Ovary (tissue), 9 donors: ENCODE measurements around the gene CCDC187. TPM values are rescaled to one million over a fixed set of nuclear protein-coding genes. Genes with fewer than 3 reads are reported as not detected.

Experiments used
- DNase-seq, 5 donors: peaks; one replicate each; pipeline ENCODE4 v3.0.0-alpha.2; 2019 to 2020
- H3K27ac ChIP-seq, 2 donors: fragments of 200-600 bp; one replicate each; pipeline versions ENCODE4 v1.5.1 to v1.8.0; 2019 to 2022
- H3K27me3 ChIP-seq: fragments of 200-600 bp; one replicate; pipeline ENCODE4 v1.8.0; 2022
- H3K36me3 ChIP-seq: fragments of 200-600 bp; sonication (generic); one replicate; pipeline ENCODE4 v1.5.1; 2019
- H3K4me1 ChIP-seq: one replicate; pipeline ENCODE4 v1.8.1; 2013; ENCODE audit warnings: mild to moderate bottlenecking, moderate library complexity; ENCODE audit not compliant: insufficient read depth
- H3K4me3 ChIP-seq: fragments of 200-600 bp; sonication (generic); one replicate; pipeline ENCODE4 v1.5.1; 2017
- H3K9me3 ChIP-seq, 2 donors: fragments of 200-600 bp in 1 of 2; sonication (generic) in 1 of 2; one replicate each; pipeline versions ENCODE4 v1.5.1 to v1.8.1; 2013 to 2019; ENCODE audit warnings: mild to moderate bottlenecking in 1 of 2, moderate library complexity in 1 of 2
- EP300 ChIP-seq: sonication (generic); formaldehyde crosslinking; IDR thresholded peaks from one replicate; pipeline ENCODE4 v1.6.1; 2017; ENCODE audit warnings: antibody characterized with exemption
- POLR2A ChIP-seq: fragments of 450-650 bp; IDR thresholded peaks from one replicate; pipeline ENCODE4 v1.6.1; 2017; ENCODE audit warnings: antibody characterized with exemption, mild to moderate bottlenecking, moderate library complexity
- WGBS, 3 donors: extraction: QIAGEN DNeasy Blood & Tissue Kit in 1 of 3; methylation state at CpG; one replicate each; pipeline versions ENCODE4 v1.1.5 to v1.1.7; 2013 to 2017; 5-methylcytosine and 5-hydroxymethylcytosine counted together
- intact Hi-C, 4 donors: fragments of 100-400 bp; cut with DNase I; formaldehyde crosslinking; loops; one replicate each; pipeline versions ENCODE4 v1.11.0 to v1.15.1; 2022 to 2023
- polyA plus RNA-seq, 2 donors: library from polyadenylated mRNA; stranded (reverse); fragments of 200-250 nt in 1 of 2; fragments of 350-450 nt in 1 of 2; fragmentation: Illumina TruSeq in 1 of 2; extraction: RNeasy Lipid Tissue Mini Kit (QIAGEN cat#74804) in 1 of 2; gene quantifications; one replicate each; pipeline ENCODE4 v1.2.3, GENCODE V29; 2013 to 2014
- total RNA-seq, 7 donors: library from RNA; depleted of rRNA in 2 of 7; stranded (reverse); fragments of >200 nt in 2 of 7; fragmentation: NEBNext Ultra II Directional in 3 of 7; extraction: Animal tissue kit (Norgen Biotek cat#: 25700) in 3 of 7; gene quantifications; one replicate each; pipeline versions ENCODE4 v1.1.0 to v1.2.4, GENCODE V29; 2016 to 2023
- TF ChIP-seq, protein P1 (sequence below), 3 donors: fragments of 450-650 bp in 2 of 3; fragments of 200-600 bp in 1 of 3; IDR thresholded peaks; one replicate each; pipeline versions ENCODE4 v1.5.1 to v1.8.0; 2016 to 2022; ENCODE audit warnings: antibody characterized with exemption in 3 of 3, mild to moderate bottlenecking in 1 of 3
- donor health status: DM: no; HTN: no; CAD: no; lungs with moderate emphysema.
- donor health status: DM: no; HTN: no; CAD: no.
- donor health status: Bipolar disorder and iron deficiency.
- donor health status: DM: yes; HTN: yes; CAD: no.
- donor health status: DM: no; HTN: no; CAD: no.
- donor health status: DM: yes; HTN: yes; CAD: no.

CCDC187 gene
- total and polyA plus RNA-seq, 9 donors = 0.02 to 15.7 (median 0.74) TPM; not detected in 1

DNA sequence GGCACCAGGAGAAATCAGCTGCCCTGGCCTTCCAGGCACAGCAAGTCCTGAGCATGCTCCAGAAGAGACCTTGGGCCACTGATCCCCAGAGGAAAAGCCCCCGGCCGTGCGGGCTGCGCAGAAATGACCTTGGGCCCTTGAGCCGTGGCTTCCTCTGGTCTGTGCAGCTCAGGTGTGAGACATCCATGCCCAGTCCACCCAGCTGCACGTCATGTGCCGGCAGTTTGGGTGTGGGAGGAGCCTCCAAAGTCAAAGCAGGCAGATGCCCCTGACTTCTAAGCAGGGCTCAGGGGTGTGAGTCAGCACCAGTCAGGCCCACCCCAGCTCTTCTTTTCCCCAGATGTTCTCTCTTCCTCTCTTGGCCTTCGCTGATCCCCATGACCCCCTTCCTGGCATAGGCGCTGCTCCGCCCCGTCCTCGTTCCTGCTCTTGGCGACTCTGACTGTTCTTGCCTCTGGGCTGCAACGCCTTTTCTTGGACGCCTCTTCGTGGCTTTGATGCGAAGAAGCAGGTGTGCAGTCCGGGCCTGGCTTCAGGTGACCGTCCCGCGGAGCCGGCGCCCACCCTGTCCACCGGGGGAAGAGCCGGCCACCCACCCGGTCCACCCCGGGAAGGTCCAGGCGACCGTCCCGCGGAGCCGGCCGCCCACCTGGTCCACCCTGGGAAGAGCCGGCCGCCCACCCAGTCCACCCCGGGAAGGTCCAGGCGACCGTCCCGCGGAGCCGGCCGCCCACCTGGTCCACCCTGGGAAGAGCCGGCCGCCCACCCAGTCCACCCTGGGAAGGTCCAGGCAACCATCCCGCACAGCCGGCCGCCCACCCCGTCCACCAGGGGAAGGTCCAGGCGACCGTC, 52.4 kb downstream of the CCDC187 start:
- TF ChIP-seq POLR2A = no peak
- TF ChIP-seq, protein P1, sequence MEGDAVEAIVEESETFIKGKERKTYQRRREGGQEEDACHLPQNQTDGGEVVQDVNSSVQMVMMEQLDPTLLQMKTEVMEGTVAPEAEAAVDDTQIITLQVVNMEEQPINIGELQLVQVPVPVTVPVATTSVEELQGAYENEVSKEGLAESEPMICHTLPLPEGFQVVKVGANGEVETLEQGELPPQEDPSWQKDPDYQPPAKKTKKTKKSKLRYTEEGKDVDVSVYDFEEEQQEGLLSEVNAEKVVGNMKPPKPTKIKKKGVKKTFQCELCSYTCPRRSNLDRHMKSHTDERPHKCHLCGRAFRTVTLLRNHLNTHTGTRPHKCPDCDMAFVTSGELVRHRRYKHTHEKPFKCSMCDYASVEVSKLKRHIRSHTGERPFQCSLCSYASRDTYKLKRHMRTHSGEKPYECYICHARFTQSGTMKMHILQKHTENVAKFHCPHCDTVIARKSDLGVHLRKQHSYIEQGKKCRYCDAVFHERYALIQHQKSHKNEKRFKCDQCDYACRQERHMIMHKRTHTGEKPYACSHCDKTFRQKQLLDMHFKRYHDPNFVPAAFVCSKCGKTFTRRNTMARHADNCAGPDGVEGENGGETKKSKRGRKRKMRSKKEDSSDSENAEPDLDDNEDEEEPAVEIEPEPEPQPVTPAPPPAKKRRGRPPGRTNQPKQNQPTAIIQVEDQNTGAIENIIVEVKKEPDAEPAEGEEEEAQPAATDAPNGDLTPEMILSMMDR (IDR thresholded peaks at IDR 0.05) = no peak
- no peak for TF ChIP-seq EP300
- H3K27ac ChIP-seq = no peak overlapping the region
- DNase-seq = no peak
- intact Hi-C loops = no loop called here
- H3K4me1 ChIP-seq = peaks cover 21% of the 10 kb centered on the region
- H3K36me3 ChIP-seq = no peaks in the 10 kb centered on the region
- H3K4me3 ChIP-seq = no peak overlapping the region
- no peaks in the 10 kb centered on the region for H3K9me3 ChIP-seq
- WGBS, 3 donors = 79 to 83% (median 83%) methylated on average over 32 to 45 of the region's 50 CpGs
- H3K27me3 ChIP-seq = no peaks in the 10 kb centered on the region

DNA sequence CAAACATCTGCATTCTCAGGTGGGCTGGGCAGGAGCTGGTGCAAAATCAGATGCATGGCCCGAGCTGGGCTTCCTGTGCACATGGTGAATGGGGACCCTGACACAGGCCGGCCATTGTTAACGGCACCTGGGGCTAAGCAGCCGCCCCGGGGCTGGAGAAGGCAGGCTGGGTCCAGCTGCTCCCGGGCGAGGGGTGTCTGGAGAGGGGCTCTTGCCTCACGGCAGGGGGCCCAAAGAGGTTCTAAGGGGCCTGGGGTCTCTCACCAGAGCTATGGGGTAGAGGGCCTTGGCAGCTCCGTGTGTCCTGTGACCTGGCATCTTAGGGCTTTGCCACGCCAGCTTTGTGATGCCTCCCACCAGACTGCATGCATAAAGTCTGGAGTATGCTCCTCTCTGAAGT, 53.2 kb downstream of the CCDC187 start:
- H3K36me3 ChIP-seq = no peaks in the 10 kb centered on the region
- 60 to 70% (median 65%) methylated on average over 10 of the region's 10 CpGs for WGBS, 3 donors
- TF ChIP-seq POLR2A (no peak), EP300 (no peak)
- TF ChIP-seq, protein P1 (IDR thresholded peaks at IDR 0.05) = no peak

DNA sequence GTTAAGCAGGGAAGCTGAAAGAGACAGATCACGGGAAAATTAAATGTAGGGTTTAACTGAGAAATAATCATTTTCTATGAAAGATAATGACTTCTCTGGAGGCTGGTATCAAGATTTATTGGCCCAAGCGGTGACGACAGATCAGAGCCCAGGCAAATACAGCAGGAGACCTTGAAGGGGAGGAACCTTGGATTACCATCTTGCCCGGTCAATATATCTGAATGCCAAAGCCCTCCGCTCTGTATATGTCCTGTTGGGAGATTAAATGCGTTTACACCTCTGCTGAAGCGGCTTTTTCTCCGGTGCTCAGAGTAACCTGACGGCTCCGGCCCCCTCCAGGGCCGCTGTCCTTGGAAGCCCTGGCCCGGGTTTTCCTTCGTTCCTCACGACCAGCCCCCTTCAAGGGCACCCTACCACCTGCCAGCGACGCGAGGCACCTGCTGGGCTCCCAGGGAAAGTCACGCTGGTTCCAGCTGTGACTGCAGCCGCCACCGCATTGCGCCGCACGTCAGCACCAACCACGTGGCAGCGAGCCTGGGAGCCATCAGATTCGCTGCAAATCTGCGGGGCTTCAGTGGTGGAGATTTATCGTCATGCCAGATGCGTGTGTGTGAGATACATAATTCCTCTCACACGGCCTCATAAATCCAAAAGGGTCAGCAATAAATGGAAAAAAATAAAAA, 53.9 kb downstream of the CCDC187 start:
- H3K9me3 ChIP-seq = no peaks in the 10 kb centered on the region
- peaks cover 9% of the 10 kb centered on the region for H3K4me1 ChIP-seq
- H3K27me3 ChIP-seq = no peaks in the 10 kb centered on the region
- TF ChIP-seq, protein P1 (IDR thresholded peaks at IDR 0.05) = no peak
- TF ChIP-seq POLR2A (no peak), EP300 (no peak)
- H3K27ac ChIP-seq = no peak overlapping the region
- intact Hi-C loops = loop anchor here in 1 of 4 donors (10.0 kb wide), 1 partner anchor 285 kb away; the partner anchor contains the start of gene UBAC1
- no peak overlapping the region for H3K4me3 ChIP-seq
- DNase-seq = no peak
- H3K36me3 ChIP-seq = no peaks in the 10 kb centered on the region
- WGBS, 3 donors = 19 to 33% (median 26%) methylated on average over 30 of the region's 30 CpGs

More for the DNA sequence above, 53.2 kb downstream of the CCDC187 start:
- DNase-seq = no peak
- Histone ChIP-seq H3K9me3 (no peaks in the 10 kb centered on the region), H3K27me3 (no peaks in the 10 kb centered on the region), H3K27ac (no peak overlapping the region), H3K4me1 (peaks cover 14% of the 10 kb centered on the region), H3K4me3 (no peak overlapping the region)
- intact Hi-C loops = no loop called here

DNA sequence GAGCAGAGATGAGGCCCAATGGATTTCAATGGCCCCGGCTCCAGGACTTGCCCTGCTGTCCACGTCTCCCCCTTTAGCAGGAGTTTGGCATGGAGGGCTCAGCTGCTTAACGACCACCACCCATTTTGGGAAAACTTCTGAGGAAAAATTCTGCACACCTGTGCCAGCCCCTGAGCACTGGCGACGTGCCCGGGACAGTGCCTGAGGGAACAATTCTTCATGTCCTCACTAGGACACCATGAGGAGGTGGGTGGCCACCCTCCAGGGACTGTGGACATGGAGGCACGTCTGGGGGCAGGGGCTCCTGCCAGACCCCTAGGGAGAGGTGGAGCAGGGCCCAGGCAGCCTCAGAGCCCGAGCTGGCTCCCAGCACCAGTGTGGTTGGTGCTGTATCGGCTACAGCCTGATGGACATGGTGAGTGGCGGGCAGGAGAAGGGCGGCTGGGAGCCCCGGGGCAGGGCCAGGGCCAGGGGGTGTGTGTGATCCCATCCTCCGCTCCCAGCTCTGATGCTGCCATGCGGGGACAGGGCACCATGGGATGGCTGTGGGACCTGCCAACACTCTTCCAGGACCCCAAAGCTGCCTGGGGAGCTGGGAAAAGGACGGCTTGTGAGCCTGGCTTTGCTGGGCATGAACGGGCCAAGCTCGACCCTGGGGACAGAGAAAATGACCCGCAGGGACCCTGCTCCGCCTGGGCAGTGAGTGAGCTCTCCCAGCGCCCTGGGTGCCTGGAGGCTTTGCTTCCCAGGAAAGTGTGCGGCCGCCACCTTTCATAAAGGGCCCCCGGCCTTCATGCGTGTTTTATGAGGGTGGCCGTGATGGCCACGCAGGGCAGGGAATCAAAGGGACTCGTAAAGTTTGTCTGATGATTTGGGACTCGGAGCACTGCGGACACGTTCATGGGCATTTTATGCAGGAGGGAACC, 54.7 kb downstream of the CCDC187 start:
- intact Hi-C loops = loop anchor here in 1 of 4 donors (10.0 kb wide), 1 partner anchor 284 kb away; the partner anchor contains the start of gene UBAC1
- Histone ChIP-seq H3K4me1 (peaks cover 8% of the 10 kb centered on the region), H3K36me3 (no peaks in the 10 kb centered on the region), H3K27ac (no peak overlapping the region), H3K9me3 (no peaks in the 10 kb centered on the region), H3K4me3 (no peak overlapping the region), H3K27me3 (no peaks in the 10 kb centered on the region)
- WGBS, 3 donors = 69 to 75% (median 72%) methylated on average over 30 of the region's 30 CpGs
- TF ChIP-seq, protein P1 (IDR thresholded peaks at IDR 0.05) = no peak
- TF ChIP-seq POLR2A = no peak
- TF ChIP-seq EP300 = no peak
- DNase-seq = no peak
